Right atrium auricular region (tissue), 2 donors: ENCODE data around the gene PROZ. TPM values are rescaled to one million over a fixed set of nuclear protein-coding genes. Genes with fewer than 3 reads are reported as not detected.
A peak's percentile ranks its signal among the peaks of the same experiment; 100 is the strongest.

Experiments used
- DNase-seq: peaks from one replicate; pipeline ENCODE4 v3.0.0-alpha.2; 2019; ENCODE audit warnings: low spot score
- H3K27ac ChIP-seq, 2 donors: fragments of 200-600 bp; sonication (generic); 1 replicate in 1 of 2; 2 replicates in 1 of 2; pipeline ENCODE4 v1.5.1; 2016 to 2019
- H3K27me3 ChIP-seq, 2 donors: fragments of 200-600 bp; sonication (generic); one replicate each; pipeline versions ENCODE4 v1.5.1 to v1.6.0; 2017 to 2019
- H3K36me3 ChIP-seq: fragments of 200-600 bp; sonication (generic); one replicate; pipeline ENCODE4 v1.5.1; 2016
- H3K4me1 ChIP-seq, 2 donors: fragments of 200-600 bp; sonication (generic); one replicate each; pipeline versions ENCODE4 v1.5.1 to v1.6.0; 2017 to 2019
- H3K4me3 ChIP-seq, 2 donors: fragments of 200-600 bp; sonication (generic); 1 replicate in 1 of 2; 2 replicates in 1 of 2; pipeline ENCODE4 v1.5.1; 2017 to 2019; ENCODE audit warnings: mild to moderate bottlenecking in 1 of 2, moderate library complexity in 1 of 2
- H3K9me3 ChIP-seq, 2 donors: fragments of 200-600 bp; sonication (generic); one replicate each; pipeline ENCODE4 v1.5.1; 2019
- CTCF ChIP-seq, 2 donors: fragments of 200-600 bp; sonication (generic); IDR thresholded peaks; one replicate each; pipeline ENCODE4 v1.5.1; 2019; ENCODE audit warnings: antibody characterized with exemption in 2 of 2
- total RNA-seq, 2 donors: library from RNA; depleted of rRNA; stranded (reverse); fragments of >200 nt; gene quantifications; one replicate each; pipeline ENCODE4 v1.1.0, GENCODE V29; 2016

PROZ gene
- total RNA-seq, 2 donors from 2014 or later, result not detected

- no peak for TF ChIP-seq CTCF (IDR thresholded peaks at IDR 0.05)
- DNase-seq, result no peak
- no peaks in the 10 kb centered on the region for H3K27me3 ChIP-seq
- H3K4me3 ChIP-seq, result no peak overlapping the region
- no peaks in the 10 kb centered on the region for H3K4me1 ChIP-seq
- H3K36me3 ChIP-seq, result peaks cover 48% of the 10 kb centered on the region
- H3K27ac ChIP-seq, result no peak overlapping the region
- no peaks in the 10 kb centered on the region for H3K9me3 ChIP-seq
Measured at GRCh38 chr13:113172419-113172926, 14.0 kb downstream of the PROZ start.

GRCh38 chr13:113176280-113176679, 17.8 kb downstream of the PROZ start:
- H3K36me3 ChIP-seq, result peaks cover 71% of the 10 kb centered on the region
- no peak for DNase-seq
- H3K4me3 ChIP-seq, result no peak overlapping the region
- no peaks in the 10 kb centered on the region for H3K27me3 ChIP-seq
- H3K9me3 ChIP-seq, result no peaks in the 10 kb centered on the region
- H3K4me1 ChIP-seq, result peaks cover 0 to 23% of the 10 kb centered on the region in 2 donors
- no peak overlapping the region for H3K27ac ChIP-seq
- no peak for TF ChIP-seq CTCF (IDR thresholded peaks at IDR 0.05)

GRCh38 chr13:113176822-113177221, 18.4 kb downstream of the PROZ start:
- Histone ChIP-seq H3K4me3 (no peak overlapping the region), H3K27me3 (no peaks in the 10 kb centered on the region), H3K4me1 (peaks cover 0 to 23% of the 10 kb centered on the region in 2 donors), H3K27ac (no peak overlapping the region), H3K36me3 (peaks cover 66% of the 10 kb centered on the region), H3K9me3 (no peaks in the 10 kb centered on the region)
- TF ChIP-seq CTCF (IDR thresholded peaks at IDR 0.05), result no peak
- DNase-seq, result no peak

GRCh38 chr13:113178070-113178895, 19.8 kb downstream of the PROZ start:
- no peak for TF ChIP-seq CTCF (IDR thresholded peaks at IDR 0.05)
- Histone ChIP-seq H3K4me3 (no peak overlapping the region), H3K36me3 (peaks cover 66% of the 10 kb centered on the region), H3K27ac (peak overlapping the region; percentile 45 to 55), H3K9me3 (no peaks in the 10 kb centered on the region), H3K27me3 (no peaks in the 10 kb centered on the region), H3K4me1 (peaks cover 0 to 23% of the 10 kb centered on the region in 2 donors)
- DNase-seq, result no peak

- DNase-seq, result no peak
- no peak for TF ChIP-seq CTCF (IDR thresholded peaks at IDR 0.05)
- Histone ChIP-seq H3K9me3 (no peaks in the 10 kb centered on the region), H3K4me1 (peaks cover 0 to 23% of the 10 kb centered on the region in 2 donors), H3K4me3 (no peak overlapping the region), H3K36me3 (peaks cover 71% of the 10 kb centered on the region), H3K27ac (peak overlapping the region; percentile 45 to 55), H3K27me3 (no peaks in the 10 kb centered on the region)
Measured at GRCh38 chr13:113178896-113179167, 20.4 kb downstream of the PROZ start.
